Pons (tissue), 1 donor: Measurements from ENCODE around the gene GRIK4.
"Not testable (repeated sequence)": the region's sequence is repeated elsewhere in the genome, so short reads cannot be mapped to it uniquely, and the experiment has no call there.

ENCODE experiments used
- DNase-seq: peaks from one replicate; pipeline ENCODE4 v3.0.0-alpha.2; 2016; ENCODE audit warnings: low spot score

GRIK4 gene

DNA sequence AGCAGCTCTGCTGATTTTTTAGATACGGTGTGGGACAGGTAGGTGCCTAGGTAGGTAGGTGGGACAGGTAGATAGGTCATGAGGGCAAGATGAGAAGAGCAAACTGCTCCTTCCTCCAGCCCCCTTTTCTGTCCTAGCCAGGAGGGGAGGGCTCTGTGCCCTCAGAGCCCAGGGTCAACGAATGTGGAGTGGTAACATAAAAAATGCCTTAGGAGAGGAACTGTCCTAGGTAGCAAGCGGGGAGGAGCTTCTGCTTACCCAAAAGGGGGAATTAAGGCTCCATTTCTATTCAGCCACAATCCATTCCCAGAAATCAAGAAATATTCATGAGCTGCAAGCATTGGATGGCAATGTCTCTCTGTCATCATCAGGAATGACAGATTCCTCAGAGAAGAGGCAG, 234.8 kb downstream of the GRIK4 start:
- no peak for DNase-seq

GRCh38 chr11:120746836-120747609, 235.5 kb downstream of the GRIK4 start:
- no peak for DNase-seq

- no peak for DNase-seq
Observed at GRCh38 chr11:120747850-120748814, 236.6 kb downstream of the GRIK4 start.

DNA sequence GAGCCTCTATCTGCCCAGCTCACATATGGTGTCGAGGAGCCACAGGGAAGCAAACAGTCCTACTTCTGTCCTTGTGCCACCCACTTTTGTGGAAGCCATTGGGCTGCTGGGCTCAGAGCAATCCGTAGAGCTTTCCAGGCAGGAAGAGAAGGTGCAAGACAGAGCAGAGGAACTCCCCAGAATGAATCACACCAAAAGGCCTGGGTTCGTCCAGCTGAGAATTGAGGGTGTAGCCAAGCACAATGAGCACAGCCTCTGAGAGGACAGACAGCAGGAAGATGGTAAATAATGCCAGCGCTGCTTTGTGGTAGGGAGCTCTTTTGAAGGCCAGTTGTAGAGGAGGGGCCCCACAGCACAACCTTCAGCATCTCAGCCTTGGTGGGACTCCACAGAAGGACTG, 237.8 kb downstream of the GRIK4 start:
- DNase-seq: no peak

DNA sequence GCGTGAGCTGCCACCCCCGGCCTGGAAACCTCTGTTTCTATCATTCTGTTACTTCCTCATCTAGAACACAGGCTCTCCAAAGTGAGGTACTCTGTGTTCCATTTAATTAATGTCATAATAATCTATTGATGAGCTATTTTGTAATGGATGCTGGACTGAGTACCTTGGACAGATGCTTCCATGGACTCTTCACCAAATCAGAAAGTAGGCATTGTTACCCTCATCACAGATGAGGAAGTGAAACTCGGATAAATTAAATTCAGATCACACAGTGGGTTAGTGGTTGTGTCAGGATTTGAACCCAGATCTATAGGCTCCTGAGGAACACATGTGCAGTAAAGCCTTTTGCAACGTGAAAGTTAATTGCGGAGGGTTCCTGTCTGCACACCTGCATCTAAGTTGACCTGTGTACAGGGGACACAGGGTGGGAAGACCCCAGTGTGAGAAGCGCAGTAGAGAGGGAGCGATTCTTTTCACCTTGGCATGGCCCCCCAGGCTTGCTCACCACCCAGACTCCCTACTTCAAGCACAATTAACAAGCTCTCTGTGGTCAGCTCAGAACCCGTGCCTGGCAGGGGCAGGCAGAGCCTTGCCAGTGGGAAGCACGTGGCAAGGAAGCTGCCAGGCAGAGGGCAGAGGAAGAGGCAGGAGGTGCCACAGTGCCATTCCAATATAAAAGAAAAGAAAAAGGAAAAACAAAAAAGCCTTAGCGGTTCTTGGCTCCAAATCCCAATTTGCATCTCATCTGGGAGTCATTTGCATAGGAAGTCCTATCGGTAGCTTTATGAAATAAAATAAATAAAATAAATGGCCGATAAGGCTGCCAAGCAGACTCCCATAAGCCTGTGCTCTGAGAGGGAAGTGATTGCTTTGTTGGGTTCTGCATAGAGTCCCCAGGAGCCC, 239.3 kb downstream of the GRIK4 start:
- peak; percentile 44 for DNase-seq

- peak; percentile 11 for DNase-seq
Observed at GRCh38 chr11:120751550-120751949, 240.0 kb downstream of the GRIK4 start.

- DNase-seq: no peak
Observed at GRCh38 chr11:120752668-120753067, 241.1 kb downstream of the GRIK4 start.

GRCh38 chr11:120756931-120757330, 245.4 kb downstream of the GRIK4 start:
- no peak for DNase-seq

DNA sequence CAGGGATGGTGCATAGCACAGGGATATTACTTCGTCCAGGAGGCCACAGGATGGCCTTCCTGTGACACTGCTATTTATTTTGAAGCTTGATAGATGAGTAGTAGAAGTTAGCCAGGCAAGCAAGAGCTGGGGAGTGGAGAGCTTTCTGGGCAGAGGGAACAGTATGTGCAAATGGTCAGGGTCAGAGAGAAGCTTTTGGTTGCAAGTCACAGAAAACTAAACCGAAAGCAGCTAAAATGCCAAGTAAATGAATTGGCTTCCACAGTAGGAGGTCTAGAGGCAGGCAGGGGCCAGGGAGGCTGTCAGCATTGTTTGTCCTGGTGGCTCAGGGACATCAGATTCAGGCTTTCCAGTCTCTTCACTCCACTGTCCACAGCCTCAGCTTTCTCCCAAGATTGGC, 247.5 kb downstream of the GRIK4 start:
- DNase-seq: no peak

GRCh38 chr11:120765710-120766109, 254.2 kb downstream of the GRIK4 start:
- DNase-seq: not testable (repeated sequence)

GRCh38 chr11:120766318-120766717, 254.8 kb downstream of the GRIK4 start:
- no peak for DNase-seq

- peak; percentile 11 for DNase-seq
Observed at GRCh38 chr11:120768949-120769348, 257.4 kb downstream of the GRIK4 start.

DNA sequence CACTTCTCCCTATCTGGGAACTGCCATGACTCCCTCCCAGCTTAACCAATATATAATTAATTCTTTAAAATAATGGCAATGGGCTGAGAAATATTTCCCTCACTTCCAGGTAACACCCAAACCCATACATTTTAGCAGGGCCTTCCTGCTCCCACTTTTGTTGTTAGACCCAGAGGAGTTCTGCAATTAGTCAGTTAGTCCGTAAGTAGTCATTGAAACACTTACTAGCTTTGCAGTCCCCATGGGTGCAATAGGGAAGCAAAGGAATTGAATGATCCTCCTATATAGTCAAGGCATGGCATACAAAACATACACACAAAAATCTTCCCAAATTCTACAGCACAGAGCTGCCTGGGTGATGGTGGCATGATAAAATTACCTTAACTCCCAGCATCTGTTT, 258.4 kb downstream of the GRIK4 start:
- DNase-seq: no peak

GRCh38 chr11:120771551-120772060, 260.1 kb downstream of the GRIK4 start:
- DNase-seq: no peak

- no peak for DNase-seq
Observed at GRCh38 chr11:120773501-120774031, 262.0 kb downstream of the GRIK4 start.

- no peak for DNase-seq
Observed at GRCh38 chr11:120774591-120775386, 263.2 kb downstream of the GRIK4 start.

DNA sequence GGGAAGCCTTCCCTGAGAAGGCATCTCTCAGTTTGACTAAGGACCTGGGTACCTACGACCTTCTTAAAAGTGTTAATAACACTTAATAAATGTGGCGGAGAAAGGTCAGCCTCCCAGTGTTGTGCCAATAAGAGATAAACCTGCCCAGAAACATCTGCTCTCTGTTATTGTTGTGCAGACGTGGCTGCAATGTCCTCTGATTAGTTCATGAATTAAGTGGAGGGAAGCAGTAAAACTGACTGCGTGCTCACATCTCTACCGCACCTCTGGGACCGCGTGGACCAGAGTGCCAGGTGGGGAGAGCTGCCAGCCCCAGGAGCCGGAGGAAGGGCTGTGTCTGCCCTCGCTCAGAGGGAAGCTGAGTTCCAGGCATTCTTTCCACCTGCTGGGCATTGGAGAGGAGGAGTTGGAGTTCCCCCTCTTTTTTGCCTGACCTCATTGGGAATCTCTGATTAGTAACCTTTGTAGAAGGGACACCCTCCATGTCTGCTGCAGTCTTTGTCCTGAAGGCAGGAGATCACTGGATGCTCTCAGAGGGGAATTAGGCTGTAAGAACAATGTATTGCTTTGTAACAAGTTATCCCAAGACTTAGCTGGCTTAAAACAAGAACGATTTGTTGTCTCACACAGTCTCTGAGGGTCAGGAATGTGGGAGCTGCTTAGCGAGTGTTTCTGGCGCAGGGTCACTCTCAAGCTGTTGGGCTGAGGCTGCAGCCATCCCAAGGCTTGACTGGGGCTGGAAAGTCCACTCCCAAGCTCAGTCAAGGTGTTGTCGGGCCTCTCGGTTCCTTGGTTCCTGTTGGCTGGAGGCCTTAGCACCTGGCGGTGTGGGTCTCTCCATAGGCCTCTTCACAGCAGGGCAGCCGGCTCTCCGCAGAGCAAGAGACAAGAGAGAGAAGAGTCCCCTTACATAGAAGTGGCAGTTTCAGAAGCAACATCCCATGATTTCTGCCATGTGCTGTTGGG, 264.7 kb downstream of the GRIK4 start:
- no peak for DNase-seq

DNA sequence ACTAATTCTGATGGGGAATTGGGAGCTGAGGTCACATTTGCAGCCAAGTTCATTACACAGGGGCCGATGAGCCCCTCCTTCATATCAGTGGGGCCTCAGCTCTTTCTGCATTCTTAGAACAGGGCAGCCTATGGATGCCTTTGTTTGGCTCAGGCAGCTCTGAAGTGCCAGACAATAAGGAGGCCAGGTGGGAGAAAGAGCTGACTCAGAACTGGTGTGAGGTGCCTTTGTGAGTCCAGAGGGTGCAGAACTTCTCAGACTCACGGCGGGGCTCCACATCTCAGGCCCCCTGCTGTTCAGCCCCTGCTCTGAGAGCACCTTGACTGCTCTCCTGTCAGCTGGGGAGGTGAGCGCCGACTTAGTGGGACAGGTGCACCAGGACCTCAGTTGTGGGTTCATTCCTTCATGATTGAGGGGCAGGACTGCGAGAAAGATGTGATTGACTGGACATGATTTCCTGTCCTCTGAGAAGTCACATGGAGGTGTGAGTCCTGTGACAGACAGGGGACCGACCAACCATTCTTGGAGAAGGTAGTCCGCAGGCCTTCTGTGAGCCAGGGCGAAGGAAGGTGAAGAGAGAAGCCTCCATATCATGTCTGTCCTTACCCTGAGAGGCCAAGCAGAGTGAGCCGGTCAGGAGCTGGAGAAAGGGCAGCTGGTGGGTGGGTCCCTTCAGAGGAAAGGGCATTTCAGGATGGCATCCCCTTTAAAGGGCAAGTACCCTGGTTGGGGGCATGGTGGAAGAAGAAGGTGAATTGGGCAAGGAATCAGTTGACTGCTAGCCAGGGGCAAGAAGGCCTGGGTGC, 267.3 kb downstream of the GRIK4 start:
- DNase-seq: no peak

- DNase-seq: no peak
Observed at GRCh38 chr11:120780239-120780638, 268.7 kb downstream of the GRIK4 start.
